Trophoblast cell (in vitro differentiated cells and primary cell): Measurements from ENCODE around the gene TEK.

ENCODE experiments used
- DNase-seq, 2 donors: peaks; one replicate each; pipeline ENCODE4 v3.0.0-alpha.2; 2016
- H2AFZ ChIP-seq: 2 replicates; pipeline ENCODE4 v1.6.1; 2013; ENCODE audit warnings: low read length, moderate library complexity, mild to moderate bottlenecking; ENCODE audit not compliant: insufficient read depth, poor library complexity
- H2AK5ac ChIP-seq: 2 replicates; pipeline ENCODE4 v1.6.1; 2013; ENCODE audit warnings: mild to moderate bottlenecking, low read length
- H2BK120ac ChIP-seq: 2 replicates; pipeline ENCODE4 v1.6.1; 2013; ENCODE audit warnings: low read length, mild to moderate bottlenecking, moderate library complexity; ENCODE audit not compliant: insufficient read depth, poor library complexity
- H2BK12ac ChIP-seq: 2 replicates; pipeline ENCODE4 v1.6.1; 2013; ENCODE audit warnings: mild to moderate bottlenecking, low read length, moderate library complexity
- H2BK5ac ChIP-seq: 2 replicates; pipeline ENCODE4 v1.6.1; 2013; ENCODE audit warnings: low read length, low read depth, moderate library complexity, mild to moderate bottlenecking; ENCODE audit not compliant: poor library complexity
- H3K14ac ChIP-seq: 2 replicates; pipeline ENCODE4 v1.6.1; 2013; ENCODE audit warnings: mild to moderate bottlenecking, low read length
- H3K18ac ChIP-seq: 2 replicates; pipeline ENCODE4 v1.6.1; 2013; ENCODE audit warnings: mild to moderate bottlenecking, low read length
- H3K23ac ChIP-seq: 2 replicates; pipeline ENCODE4 v1.6.1; 2013; ENCODE audit warnings: low read length
- H3K27ac ChIP-seq: 2 replicates; pipeline ENCODE4 v1.5.1; 2013; ENCODE audit warnings: low read depth, mild to moderate bottlenecking, inconsistent platforms, low read length, moderate library complexity
- H3K27me3 ChIP-seq: 2 replicates; pipeline ENCODE4 v1.6.1; 2013; ENCODE audit warnings: inconsistent platforms, mild to moderate bottlenecking, low read length, moderate library complexity; ENCODE audit not compliant: insufficient read depth
- H3K36me3 ChIP-seq, 2 experiments: 1 replicate in 1 of 2; 2 replicates in 1 of 2; pipeline ENCODE4 v1.6.1; 2013; ENCODE audit warnings: low read length in 2 of 2, mild to moderate bottlenecking in 2 of 2, moderate library complexity in 1 of 2; ENCODE audit not compliant: insufficient read depth in 2 of 2, control insufficient read depth in 1 of 2
- H3K4ac ChIP-seq: 2 replicates; pipeline ENCODE4 v1.6.1; 2013; ENCODE audit warnings: low read depth, mild to moderate bottlenecking, low read length, moderate library complexity
- H3K4me1 ChIP-seq, 2 experiments: 1 replicate in 1 of 2; 2 replicates in 1 of 2; pipeline ENCODE4 v1.6.1; 2013; ENCODE audit warnings: low read length in 2 of 2, mild to moderate bottlenecking in 2 of 2, moderate library complexity in 1 of 2; ENCODE audit not compliant: insufficient read depth in 2 of 2, control insufficient read depth in 1 of 2
- H3K4me2 ChIP-seq: 2 replicates; pipeline ENCODE4 v1.6.1; 2013; ENCODE audit warnings: inconsistent platforms, mild to moderate bottlenecking, low read length, moderate library complexity
- H3K4me3 ChIP-seq: 2 replicates; pipeline ENCODE4 v1.5.1; 2013; ENCODE audit warnings: mild to moderate bottlenecking, low read depth, low read length, inconsistent platforms
- H3K79me1 ChIP-seq: one replicate; pipeline ENCODE4 v1.6.1; 2013; ENCODE audit warnings: low read length
- H3K79me2 ChIP-seq: 2 replicates; pipeline ENCODE4 v1.6.1; 2013; ENCODE audit warnings: low read length, mild to moderate bottlenecking; ENCODE audit not compliant: control insufficient read depth, insufficient read depth, poor library complexity
- H3K9ac ChIP-seq: 2 replicates; pipeline ENCODE4 v1.6.1; 2013; ENCODE audit warnings: mild to moderate bottlenecking, low read length
- H3K9me3 ChIP-seq: 2 replicates; pipeline ENCODE4 v1.6.1; 2013; ENCODE audit warnings: low read depth, mild to moderate bottlenecking, control low read depth, inconsistent platforms, low read length; ENCODE audit not compliant: insufficient read depth
- H4K12ac ChIP-seq: 2 replicates; pipeline ENCODE4 v1.6.1; 2013; ENCODE audit warnings: low read depth, mild to moderate bottlenecking, low read length, moderate library complexity
- H4K8ac ChIP-seq: 2 replicates; pipeline ENCODE4 v1.6.1; 2013; ENCODE audit warnings: low read depth, mild to moderate bottlenecking, low read length, moderate library complexity
- H4K91ac ChIP-seq: one replicate; pipeline ENCODE4 v1.6.1; 2013; ENCODE audit warnings: low read depth, mild to moderate bottlenecking, low read length, moderate library complexity
- WGBS: extraction: QIAGEN DNeasy Blood & Tissue Kit; methylation state at CpG from one replicate; pipeline ENCODE4 v1.1.7; 2013; ENCODE audit warnings: missing lambda C conversion rate; ENCODE audit not compliant: insufficient read length, insufficient coverage; ENCODE audit errors: extremely low coverage; 5-methylcytosine and 5-hydroxymethylcytosine counted together

Gene TEK

DNA sequence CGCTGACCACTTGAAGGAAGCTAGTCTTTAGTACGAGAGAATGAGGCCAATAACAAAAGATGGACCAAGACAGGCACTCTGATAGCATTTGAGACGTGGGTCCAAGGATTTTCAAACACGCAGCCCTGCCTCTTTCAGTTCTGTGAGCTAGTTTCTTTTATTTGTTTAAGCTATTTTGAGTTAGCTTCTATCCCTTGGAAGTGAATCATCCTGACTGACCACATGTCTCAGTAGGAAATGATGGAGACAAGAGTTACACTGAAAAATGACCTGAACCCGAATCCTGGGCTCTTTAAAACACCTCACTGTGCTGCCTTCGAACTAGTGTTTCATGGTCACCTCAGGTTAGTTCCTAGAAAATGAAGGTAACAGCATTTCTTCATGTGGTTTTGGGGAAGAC, 9.9 kb downstream of the TEK start:
- Histone ChIP-seq H3K4me1 (peaks cover 0 to 2% of the 10 kb centered on the region in 2 experiments), H3K14ac (no peak overlapping the region), H3K79me2 (no peaks in the 10 kb centered on the region), H4K8ac (no peak overlapping the region), H3K36me3 (no peaks in the 10 kb centered on the region), H3K4me3 (no peak overlapping the region), H2BK5ac (no peak overlapping the region), H2AK5ac (no peak overlapping the region), H2BK12ac (no peak overlapping the region), H3K27me3 (no peaks in the 10 kb centered on the region), H2AFZ (no peak overlapping the region), H3K79me1 (no peaks in the 10 kb centered on the region), H4K91ac (no peak overlapping the region), H3K27ac (no peak overlapping the region), H3K4ac (no peak overlapping the region), H2BK120ac (no peak overlapping the region), H3K9me3 (no peaks in the 10 kb centered on the region), H4K12ac (no peak overlapping the region), H3K18ac (no peak overlapping the region), H3K9ac (no peak overlapping the region), H3K23ac (no peak overlapping the region), H3K4me2 (no peak overlapping the region)
- WGBS: no CpG with 5 or more reads among the region's 6 CpGs
- no peak for DNase-seq

DNA sequence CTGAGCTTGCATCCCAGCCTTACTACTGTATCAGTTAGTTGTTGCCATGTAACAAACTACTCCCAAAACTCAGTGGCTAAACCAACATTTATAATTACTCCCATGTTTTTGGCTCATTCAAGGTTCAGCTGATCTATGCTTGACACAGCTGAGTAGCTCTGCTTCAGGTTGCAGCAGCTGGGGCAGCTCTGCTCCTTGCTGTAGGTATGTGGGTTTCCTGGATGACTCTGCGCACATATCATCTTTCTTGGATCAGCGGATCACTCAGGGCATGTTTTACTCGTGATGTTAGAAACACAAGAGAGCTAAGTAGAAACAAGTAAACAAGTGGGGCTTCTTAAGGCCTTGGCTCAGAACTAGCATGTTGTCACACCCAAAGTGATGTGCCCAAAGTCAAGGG, 15.1 kb downstream of the TEK start:
- Histone ChIP-seq H3K4me3 (no peak overlapping the region), H3K23ac (no peak overlapping the region), H4K12ac (no peak overlapping the region), H3K9ac (no peak overlapping the region), H2BK120ac (no peak overlapping the region), H3K79me2 (no peaks in the 10 kb centered on the region), H3K4me2 (no peak overlapping the region), H3K4me1 (no peaks in the 10 kb centered on the region), H3K27ac (no peak overlapping the region), H2AK5ac (no peak overlapping the region), H3K36me3 (no peaks in the 10 kb centered on the region), H2BK12ac (no peak overlapping the region), H4K91ac (no peak overlapping the region), H3K14ac (no peak overlapping the region), H3K4ac (no peak overlapping the region), H3K18ac (no peak overlapping the region), H3K27me3 (no peaks in the 10 kb centered on the region), H2AFZ (no peak overlapping the region), H4K8ac (no peak overlapping the region), H3K9me3 (no peaks in the 10 kb centered on the region), H3K79me1 (no peaks in the 10 kb centered on the region), H2BK5ac (no peak overlapping the region)
- no CpG with 5 or more reads among the region's 3 CpGs for WGBS
- DNase-seq: no peak

DNA sequence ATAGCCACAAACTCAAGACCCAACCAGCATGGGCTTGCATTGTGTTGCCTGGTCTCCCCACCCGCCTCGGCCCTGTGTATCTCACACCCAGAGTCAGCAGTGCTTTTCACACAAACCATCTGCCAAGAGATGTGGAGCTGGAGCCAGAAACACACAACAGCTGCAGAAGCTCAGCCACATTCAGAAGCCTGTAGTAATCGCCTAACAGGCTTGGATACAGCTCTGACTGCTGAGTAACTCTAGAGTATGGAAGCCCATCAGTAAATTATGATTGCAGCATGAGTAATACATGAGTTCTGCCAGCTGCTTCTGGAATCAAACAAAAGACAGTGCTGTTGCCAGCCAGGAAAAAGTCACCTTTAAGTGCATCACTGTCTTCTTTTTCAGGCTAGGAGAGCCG, 16.0 kb downstream of the TEK start:
- no peaks in the 10 kb centered on the region for H3K36me3 ChIP-seq
- no peak overlapping the region for H3K18ac ChIP-seq
- H2AK5ac ChIP-seq: no peak overlapping the region
- no peak overlapping the region for H3K4me3 ChIP-seq
- no peak overlapping the region for H3K14ac ChIP-seq
- no peak overlapping the region for H2AFZ ChIP-seq
- no peaks in the 10 kb centered on the region for H3K9me3 ChIP-seq
- H3K4ac ChIP-seq: no peak overlapping the region
- no peak overlapping the region for H4K91ac ChIP-seq
- no peak overlapping the region for H2BK12ac ChIP-seq
- H4K12ac ChIP-seq: no peak overlapping the region
- no peak overlapping the region for H3K9ac ChIP-seq
- no peak overlapping the region for H3K4me2 ChIP-seq
- no peaks in the 10 kb centered on the region for H3K79me1 ChIP-seq
- peak in 1 of 2 donors; percentile 2 for DNase-seq
- no peak overlapping the region for H4K8ac ChIP-seq
- no peaks in the 10 kb centered on the region for H3K27me3 ChIP-seq
- no peak overlapping the region for H3K23ac ChIP-seq
- H2BK120ac ChIP-seq: no peak overlapping the region
- H3K4me1 ChIP-seq: no peaks in the 10 kb centered on the region
- H2BK5ac ChIP-seq: no peak overlapping the region
- no peak overlapping the region for H3K27ac ChIP-seq
- no CpG with 5 or more reads among the region's 4 CpGs for WGBS
- H3K79me2 ChIP-seq: no peaks in the 10 kb centered on the region

DNA sequence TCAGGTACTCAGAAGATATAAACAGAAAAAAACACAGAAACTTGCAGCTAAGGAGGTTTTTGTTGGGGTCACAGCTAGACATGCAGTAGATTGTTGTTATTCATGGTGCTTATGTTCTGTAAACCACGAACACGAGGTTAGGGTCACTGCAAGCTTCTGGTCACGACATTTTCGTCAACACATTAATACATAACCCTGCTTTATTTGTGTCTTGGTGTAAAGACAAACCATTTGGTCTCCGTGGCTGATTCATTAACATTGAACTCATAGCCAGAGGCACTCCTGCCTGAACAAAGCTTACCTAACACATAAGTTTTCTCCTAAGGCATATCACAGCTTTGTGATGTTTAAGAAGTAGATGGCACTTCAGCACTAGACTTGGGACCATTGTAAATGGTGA, 16.9 kb downstream of the TEK start:
- Histone ChIP-seq H3K4me3 (no peak overlapping the region), H3K4me1 (no peaks in the 10 kb centered on the region), H3K79me2 (no peaks in the 10 kb centered on the region), H3K9ac (no peak overlapping the region), H3K4ac (no peak overlapping the region), H3K27ac (no peak overlapping the region), H4K91ac (no peak overlapping the region), H3K14ac (no peak overlapping the region), H3K18ac (no peak overlapping the region), H3K9me3 (no peaks in the 10 kb centered on the region), H4K8ac (no peak overlapping the region), H2BK120ac (no peak overlapping the region), H3K27me3 (no peaks in the 10 kb centered on the region), H3K36me3 (no peaks in the 10 kb centered on the region), H2BK5ac (no peak overlapping the region), H2AK5ac (no peak overlapping the region), H4K12ac (no peak overlapping the region), H2BK12ac (no peak overlapping the region), H3K4me2 (no peak overlapping the region), H2AFZ (no peak overlapping the region), H3K23ac (no peak overlapping the region), H3K79me1 (no peaks in the 10 kb centered on the region)
- peak; percentile 7 to 14 for DNase-seq
- WGBS: no CpG with 5 or more reads among the region's 5 CpGs
